GM23338 (cell line): Measurements from ENCODE around the gene CCDC70. TPM values are rescaled to one million over a fixed set of nuclear protein-coding genes. Genes with fewer than 3 reads are reported as not detected.

Source experiments
- ATAC-seq: fragments of 200-7000 bp; cut with Tn5 transposase; 3 replicates; pipeline ENCODE4 v1.9.1; 2020
- DNase-seq: peaks from one replicate; pipeline ENCODE4 v3.0.0-alpha.2; 2015; ENCODE audit warnings: low spot score
- H2AFZ ChIP-seq: fragments of 200-600 bp; sonication (generic); 2 replicates; pipeline ENCODE4 v1.8.0; 2016; ENCODE audit warnings: antibody characterized with exemption, mild to moderate bottlenecking, moderate library complexity
- H3F3A ChIP-seq: fragments of 200-600 bp; sonication (generic); replicated peaks from 2 replicates; pipeline ENCODE4 v1.8.0; 2017; ENCODE audit warnings: antibody characterized with exemption, mixed run types, low read depth
- H3K27ac ChIP-seq: fragments of 200-600 bp; sonication (generic); 2 replicates; pipeline ENCODE4 v1.6.1; 2016; ENCODE audit warnings: low read depth
- H3K27me3 ChIP-seq: fragments of 200-600 bp; sonication (generic); 2 replicates; pipeline ENCODE4 v1.8.0; 2016; ENCODE audit warnings: mild to moderate bottlenecking, mixed run types, moderate library complexity; ENCODE audit not compliant: insufficient read depth
- H3K36me3 ChIP-seq: fragments of 200-600 bp; sonication (generic); 2 replicates; pipeline ENCODE4 v1.8.0; 2016; ENCODE audit warnings: mild to moderate bottlenecking; ENCODE audit not compliant: insufficient read depth
- H3K4me1 ChIP-seq: fragments of 200-600 bp; sonication (generic); 2 replicates; pipeline ENCODE4 v1.8.0; 2016; ENCODE audit warnings: mild to moderate bottlenecking, moderate library complexity; ENCODE audit not compliant: insufficient read depth
- H3K4me2 ChIP-seq: fragments of 200-600 bp; sonication (generic); 2 replicates; pipeline ENCODE4 v1.7.1; 2017; ENCODE audit warnings: mixed run types
- H3K4me3 ChIP-seq: fragments of 200-600 bp; sonication (generic); 2 replicates; pipeline ENCODE4 v1.6.1; 2016; ENCODE audit warnings: mixed run types
- H3K79me2 ChIP-seq: fragments of 200-600 bp; sonication (generic); replicated peaks from 2 replicates; pipeline ENCODE4 v1.8.0; 2017; ENCODE audit warnings: mild to moderate bottlenecking; ENCODE audit not compliant: insufficient read depth
- H3K9me2 ChIP-seq: fragments of 200-600 bp; sonication (generic); 2 replicates; pipeline ENCODE4 v1.8.0; 2017; ENCODE audit not compliant: insufficient read depth
- H4K20me1 ChIP-seq: fragments of 200-600 bp; sonication (generic); replicated peaks from 2 replicates; pipeline ENCODE4 v1.8.0; 2017; ENCODE audit warnings: mild to moderate bottlenecking; ENCODE audit not compliant: insufficient read depth
- H3K27ac Mint-ChIP-seq: 2 replicates; pipeline ENCODE4 v1.8.0; 2020; ENCODE audit warnings: inconsistent platforms, mild to moderate bottlenecking, moderate library complexity, mixed read lengths
- H3K27me3 Mint-ChIP-seq: 3 replicates; pipeline ENCODE4 v1.8.0; 2022; ENCODE audit warnings: low read depth, mild to moderate bottlenecking, moderate library complexity, mixed read lengths, inconsistent platforms; ENCODE audit not compliant: insufficient read depth, poor library complexity
- H3K36me3 Mint-ChIP-seq: 3 replicates; pipeline ENCODE4 v1.8.0; 2021; ENCODE audit warnings: low read depth, mild to moderate bottlenecking, inconsistent platforms, moderate library complexity, mixed read lengths
- H3K4me1 Mint-ChIP-seq: 3 replicates; pipeline ENCODE4 v1.8.0; 2020; ENCODE audit warnings: mild to moderate bottlenecking, inconsistent platforms, mixed read lengths
- H3K4me3 Mint-ChIP-seq: 3 replicates; pipeline ENCODE4 v1.8.0; 2021; ENCODE audit warnings: moderate library complexity, mild to moderate bottlenecking, inconsistent platforms, mixed read lengths
- H3K9me3 Mint-ChIP-seq: 3 replicates; pipeline ENCODE4 v1.8.0; 2020; ENCODE audit warnings: moderate library complexity, mild to moderate bottlenecking, inconsistent platforms, mixed read lengths
- CREB1 ChIP-seq: fragments of 250-450 bp; sonication (Bioruptor Pico); IDR thresholded peaks from 2 replicates; pipeline ENCODE4 v1.5.0; 2020; ENCODE audit warnings: low read depth, mild to moderate bottlenecking, moderate library complexity
- CTCF ChIP-seq, 2 experiments: fragments of 200-600 bp in 1 of 2; sonication (generic) in 1 of 2; conservative IDR thresholded peaks; 2 replicates each; pipeline versions ENCODE4 v1.5.1 to v1.6.1; 2016 to 2017; ENCODE audit warnings: antibody characterized with exemption in 2 of 2, low read depth in 2 of 2, mild to moderate bottlenecking in 2 of 2, moderate library complexity in 1 of 2
- ETS1 ChIP-seq: IDR thresholded peaks from 2 replicates; pipeline ENCODE4 v1.6.1; 2016; ENCODE audit warnings: antibody characterized with exemption
- EZH2 ChIP-seq: fragments of 200-600 bp; sonication (generic); IDR thresholded peaks from one replicate; pipeline ENCODE4 v1.8.0; 2017; ENCODE audit warnings: antibody characterized with exemption, mild to moderate bottlenecking, low read depth; ENCODE audit not compliant: unreplicated experiment
- EZH2phosphoT487 ChIP-seq: fragments of 200-600 bp; sonication (generic); IDR thresholded peaks from one replicate; pipeline ENCODE4 v1.8.1; 2018; ENCODE audit warnings: antibody characterized with exemption; ENCODE audit not compliant: unreplicated experiment
- JUNB ChIP-seq: IDR thresholded peaks from one replicate; pipeline ENCODE4 v1.6.1; 2016; ENCODE audit warnings: antibody characterized with exemption; ENCODE audit not compliant: unreplicated experiment
- NANOG ChIP-seq: IDR thresholded peaks from 2 replicates; pipeline ENCODE4 v1.6.1; 2016; ENCODE audit warnings: antibody characterized with exemption, borderline replicate concordance
- POLR2AphosphoS5 ChIP-seq: IDR thresholded peaks from 2 replicates; pipeline ENCODE4 v1.6.1; 2016; ENCODE audit warnings: antibody characterized with exemption, low read depth
- REST ChIP-seq: IDR thresholded peaks from one replicate; pipeline ENCODE4 v1.6.1; 2018; ENCODE audit warnings: antibody characterized with exemption; ENCODE audit not compliant: unreplicated experiment
- STAT1 ChIP-seq: IDR thresholded peaks from one replicate; pipeline ENCODE4 v1.6.1; 2016; ENCODE audit warnings: antibody characterized with exemption; ENCODE audit not compliant: unreplicated experiment
- ZNF114 ChIP-seq: fragments of 250-450 bp; sonication (Bioruptor Pico); IDR thresholded peaks from 2 replicates; pipeline ENCODE4 v1.5.0; 2020; ENCODE audit warnings: mild to moderate bottlenecking, moderate library complexity
- ZNF331 ChIP-seq: fragments of 250-450 bp; sonication (Bioruptor Pico); IDR thresholded peaks from 2 replicates; pipeline ENCODE4 v1.5.0; 2020; ENCODE audit warnings: low read depth, mild to moderate bottlenecking, moderate library complexity
- ZNF462 ChIP-seq: fragments of 250-450 bp; sonication (Bioruptor Pico); IDR thresholded peaks from 2 replicates; pipeline ENCODE4 v1.5.0; 2020; ENCODE audit warnings: mild to moderate bottlenecking, moderate library complexity
- polyA plus RNA-seq: library from polyadenylated mRNA; unstranded; fragments of >200 nt; fragmentation: Nextera tagmentation; extraction: Ambion mirVana; gene quantifications from 2 replicates; pipeline ENCODE4 v1.2.1, GENCODE V29; 2016
- total RNA-seq: library from RNA; depleted of rRNA; stranded (reverse); fragments of >200 nt; shearing (Covaris generic); gene quantifications from 2 replicates; pipeline ENCODE4 v1.2.3, GENCODE V29; 2014

Gene CCDC70
- total and polyA plus RNA-seq, 2 experiments from 2014 or later: not detected

- no peak for DNase-seq
- Histone ChIP-seq H3K27ac (no peak overlapping the region), H3K4me1 (no peaks in the 10 kb centered on the region), H3K36me3 (no peaks in the 10 kb centered on the region), H3K79me2 (no peaks in the 10 kb centered on the region), H3K27me3 (no peaks in the 10 kb centered on the region), H4K20me1 (no peaks in the 10 kb centered on the region), H2AFZ (no peak overlapping the region), H3K4me2 (no peak overlapping the region), H3K4me3 (no peak overlapping the region), H3K9me2 (peaks cover 6% of the 10 kb centered on the region; the same call in 1 of the 2 replicates), H3F3A (no peaks in the 10 kb centered on the region)
- H3K27ac Mint-ChIP-seq: no peak overlapping the region
- H3K4me3 Mint-ChIP-seq: no peak overlapping the region
- no peaks in the 10 kb centered on the region for H3K36me3 Mint-ChIP-seq
- peaks cover 11% of the 10 kb centered on the region; the same call in 2 of the 3 replicates for H3K4me1 Mint-ChIP-seq
- H3K27me3 Mint-ChIP-seq: peaks cover 6% of the 10 kb centered on the region
- ATAC-seq: no peak
- TF ChIP-seq JUNB: no peak
- TF ChIP-seq POLR2AphosphoS5: no peak
- TF ChIP-seq CTCF (conservative IDR thresholded peaks at IDR 0.05; ENCODE audit: low read depth in 2 of 2): no peak
- TF ChIP-seq ZNF331 (CRISPR knock-in tag): no peak
- no peak for TF ChIP-seq ZNF114 (CRISPR knock-in tag)
- TF ChIP-seq ETS1: no peak
- TF ChIP-seq NANOG: no peak
- TF ChIP-seq CREB1 (CRISPR knock-in tag): no peak
- no peak for TF ChIP-seq EZH2phosphoT487
- TF ChIP-seq ZNF462 (CRISPR knock-in tag): no peak
- TF ChIP-seq STAT1: no peak
- no peak for TF ChIP-seq EZH2
- no peak for TF ChIP-seq REST
- no peaks in the 10 kb centered on the region; the same call in 2 of the 3 replicates for H3K9me3 Mint-ChIP-seq
These were observed 20.0 kb upstream of the CCDC70 start for GRCh38 chr13:51841732-51842131.
